NCI-H524 treated with DMSO at 0.1 percent for 48 hours (cell line): ENCODE results near the gene MATCAP1.

Experiments
- DNase-seq: peaks from one replicate; lab custom pipeline; 2025; lab: John Stamatoyannopoulos, UW

Gene MATCAP1

GRCh38 chr16:67207249-67208091, 23.7 kb upstream of the MATCAP1 start:
- no peak for DNase-seq

- no peak for DNase-seq
These were observed 23.1 kb upstream of the MATCAP1 start for GRCh38 chr16:67206838-67207248.

DNA sequence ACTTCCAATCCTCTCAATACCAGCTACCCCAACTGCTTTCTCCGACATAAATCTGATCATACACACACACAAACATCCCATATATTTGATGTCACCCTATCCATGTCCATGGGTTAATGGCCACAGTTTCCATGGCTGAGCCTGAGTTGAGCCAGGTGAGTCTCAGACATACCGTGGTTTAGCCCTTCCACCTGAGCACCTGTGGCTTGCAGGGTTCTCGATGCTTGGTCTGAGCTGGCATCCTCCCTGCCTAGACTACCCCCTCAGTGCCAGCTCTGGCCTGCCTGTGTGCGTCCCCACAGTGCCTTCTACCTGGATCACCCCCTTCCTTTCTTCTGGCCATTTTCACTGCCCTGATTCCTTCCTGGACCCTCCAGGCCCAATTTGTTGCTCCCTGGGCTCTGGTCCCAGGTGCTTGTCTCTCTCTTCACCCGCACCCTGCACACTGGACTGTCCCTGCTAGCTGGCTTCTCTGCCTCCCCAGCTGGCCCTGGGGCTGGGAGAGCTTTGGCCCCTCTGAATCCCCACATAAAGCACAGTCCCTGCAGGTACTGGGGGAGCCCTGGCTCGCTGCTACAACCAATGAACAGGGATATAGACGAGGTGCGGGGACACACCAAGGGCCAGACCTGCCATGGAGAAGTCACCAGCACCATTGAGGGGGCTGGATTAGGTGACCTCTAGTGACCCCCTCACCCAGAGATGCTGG, 22.5 kb upstream of the MATCAP1 start:
- no peak for DNase-seq

DNA sequence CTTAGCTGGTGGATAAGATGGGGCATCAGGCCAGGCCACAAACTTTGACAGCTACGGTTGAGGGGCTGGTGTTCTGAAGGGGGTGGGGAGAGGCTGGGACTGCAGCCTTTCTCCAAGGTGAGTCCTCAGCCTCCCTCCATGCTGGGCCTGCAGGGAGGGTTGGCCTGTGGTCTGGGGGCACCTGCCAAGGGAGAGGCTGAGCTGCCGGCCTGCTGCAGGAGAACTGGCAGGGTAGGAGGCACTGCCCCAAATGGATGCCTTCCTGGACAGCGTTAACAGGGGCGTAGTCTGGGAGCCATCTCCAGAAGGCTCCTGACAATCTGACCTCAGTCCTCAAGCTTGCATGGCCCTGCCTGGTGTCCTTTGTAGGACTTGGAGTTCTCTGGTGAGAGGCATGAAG, 20.3 kb upstream of the MATCAP1 start:
- DNase-seq = no peak

GRCh38 chr16:67202956-67203493, 19.3 kb upstream of the MATCAP1 start:
- DNase-seq = no peak

GRCh38 chr16:67202426-67202825, 18.7 kb upstream of the MATCAP1 start:
- DNase-seq = no peak

DNA sequence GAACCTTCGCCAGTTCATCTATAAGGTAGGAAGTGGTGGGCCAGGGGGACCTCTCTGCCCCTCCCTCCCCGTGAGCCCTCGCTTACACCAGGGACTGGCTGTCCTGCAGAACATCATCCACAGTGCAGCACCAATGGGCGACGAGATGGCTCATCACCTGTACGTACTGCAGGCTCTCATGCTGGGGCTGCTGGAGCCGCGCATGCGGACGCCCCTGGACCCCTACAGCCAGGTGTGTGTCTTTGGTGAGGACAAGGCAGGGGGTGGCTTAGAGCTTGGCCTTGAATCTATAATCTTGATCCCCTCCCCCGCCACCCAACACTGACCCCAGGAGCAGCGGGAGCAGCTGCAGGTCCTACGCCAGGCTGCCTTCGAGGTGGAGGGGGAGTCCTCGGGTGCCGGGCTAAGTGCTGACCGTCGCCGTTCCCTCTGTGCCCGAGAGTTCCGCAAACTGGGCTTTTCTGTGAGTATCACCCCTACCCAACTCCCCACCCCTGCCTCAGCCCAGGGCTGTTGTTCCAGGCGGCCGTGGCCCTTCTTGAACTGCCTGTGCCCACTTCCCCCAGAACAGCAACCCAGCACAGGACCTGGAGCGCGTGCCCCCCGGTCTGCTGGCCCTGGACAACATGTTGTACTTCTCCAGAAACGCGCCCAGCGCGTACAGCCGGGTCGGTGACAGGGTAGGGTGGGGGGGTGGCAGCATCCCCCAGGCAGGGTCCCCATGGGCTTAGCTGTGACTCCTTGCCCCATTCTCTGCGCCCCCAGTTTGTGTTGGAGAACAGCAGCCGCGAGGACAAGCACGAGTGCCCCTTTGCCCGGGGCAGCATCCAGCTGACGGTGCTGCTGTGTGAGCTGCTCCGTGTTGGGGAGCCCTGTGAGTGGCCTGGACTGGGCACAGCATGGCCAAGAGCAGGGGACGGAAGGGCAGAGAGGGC, 17.9 kb upstream of the MATCAP1 start:
- DNase-seq = no peak

DNA sequence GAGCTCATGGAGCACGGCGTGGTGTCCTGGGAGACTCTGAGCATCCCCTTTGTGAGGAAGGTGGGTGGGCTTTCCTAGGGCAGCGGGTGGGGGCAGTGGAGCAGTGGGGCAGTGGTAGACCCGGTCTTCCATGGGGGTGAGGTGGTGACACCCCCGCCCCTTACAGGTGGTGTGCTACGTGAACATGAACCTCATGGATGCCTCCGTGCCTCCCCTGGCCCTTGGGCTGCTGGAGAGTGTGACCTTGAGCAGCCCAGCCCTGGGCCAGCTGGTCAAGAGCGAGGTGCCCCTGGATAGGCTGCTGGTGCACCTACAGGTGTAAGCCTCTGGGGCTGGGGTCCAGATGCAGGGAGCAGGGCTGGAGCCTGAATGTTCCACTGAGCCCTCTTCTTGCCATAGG, 16.7 kb upstream of the MATCAP1 start:
- no peak for DNase-seq

DNA sequence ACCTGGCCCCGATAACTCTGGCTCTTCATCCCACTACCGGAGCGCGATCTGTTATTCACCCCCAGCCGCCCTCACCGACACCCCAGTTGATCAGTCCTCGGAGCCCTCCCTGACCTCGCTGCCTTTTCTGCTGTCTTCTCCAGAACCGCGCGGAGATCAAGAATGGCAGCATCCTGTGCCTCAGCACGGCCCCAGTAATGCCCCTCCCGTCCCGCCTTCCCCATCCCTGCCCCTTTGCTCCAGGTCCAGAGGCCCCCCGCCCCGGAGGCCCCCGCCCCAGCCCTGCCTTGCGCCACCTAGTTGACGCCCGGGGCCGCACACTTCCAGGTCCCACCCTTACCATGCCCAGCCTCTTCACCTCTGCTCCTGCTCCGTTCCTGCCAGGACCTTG, 16.0 kb upstream of the MATCAP1 start:
- no peak for DNase-seq

DNA sequence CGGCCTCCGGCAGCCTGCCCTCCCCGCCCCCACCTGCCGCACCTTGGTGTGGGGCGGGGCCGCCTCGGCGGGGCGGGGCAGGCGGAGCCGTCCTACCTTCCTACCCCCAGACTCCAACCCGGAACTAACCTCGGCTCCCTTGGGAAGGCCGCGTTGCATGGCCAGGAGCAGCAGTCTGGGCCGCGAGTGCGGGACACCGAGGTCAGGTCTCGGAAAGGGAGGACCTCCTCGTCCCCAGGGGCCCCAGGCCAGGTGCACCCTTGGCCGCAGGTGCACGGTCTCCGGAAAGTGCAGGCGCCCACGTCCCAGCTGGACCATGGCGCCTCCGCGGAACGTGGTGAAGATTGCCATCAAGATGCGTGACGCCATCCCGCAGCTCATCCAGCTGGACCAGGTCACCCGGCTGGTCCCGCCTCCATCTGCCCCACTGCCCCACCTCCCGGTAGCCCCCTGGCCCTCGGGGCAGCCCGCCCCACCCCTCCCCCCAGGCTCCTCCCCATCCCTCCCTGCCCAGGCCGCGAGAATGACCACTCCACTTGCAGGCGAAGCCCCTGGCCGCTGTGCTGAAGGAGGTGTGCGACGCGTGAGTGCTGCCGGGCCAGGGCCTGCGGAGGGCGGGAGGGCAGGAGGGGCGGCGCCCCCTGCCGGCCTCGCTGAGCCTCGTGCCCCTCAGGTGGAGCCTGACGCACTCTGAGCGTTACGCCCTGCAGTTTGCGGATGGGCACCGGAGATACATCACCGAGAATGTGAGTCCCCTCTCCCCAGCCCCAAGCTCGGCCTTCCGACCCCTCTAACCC, 15.4 kb upstream of the MATCAP1 start, which contains the start of gene ELMO3:
ELMO3 (plus strand) TSS at position 121 of the 797 bp plus-strand sequence; CDS start at position 317, 196 bp downstream.
- no peak for DNase-seq

DNA sequence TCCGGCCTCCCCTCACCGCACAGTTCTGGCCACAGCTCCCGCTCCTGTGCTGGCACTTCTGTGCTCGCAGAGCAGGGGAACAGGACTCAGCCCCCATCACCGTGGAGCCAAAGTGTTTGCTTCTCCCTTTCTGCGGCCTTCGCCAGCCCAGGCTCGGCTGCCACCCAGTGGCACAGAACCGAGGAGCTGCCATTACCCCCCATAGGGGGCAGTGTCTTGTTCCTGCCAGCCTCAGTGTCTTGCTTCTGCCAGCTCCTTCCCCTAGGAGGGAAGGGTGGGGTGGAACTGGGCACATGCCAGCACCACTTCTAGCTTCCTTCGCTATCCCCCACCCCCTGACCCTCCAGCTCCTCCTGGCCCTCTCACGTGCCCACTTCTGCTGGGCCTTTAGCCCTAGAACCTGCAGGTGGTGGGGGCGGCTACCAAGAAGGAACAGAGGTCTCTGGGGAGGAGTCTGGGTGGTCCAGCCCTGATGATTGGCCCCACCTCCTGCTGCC, 14.5 kb upstream of the MATCAP1 start:
- DNase-seq = no peak

DNA sequence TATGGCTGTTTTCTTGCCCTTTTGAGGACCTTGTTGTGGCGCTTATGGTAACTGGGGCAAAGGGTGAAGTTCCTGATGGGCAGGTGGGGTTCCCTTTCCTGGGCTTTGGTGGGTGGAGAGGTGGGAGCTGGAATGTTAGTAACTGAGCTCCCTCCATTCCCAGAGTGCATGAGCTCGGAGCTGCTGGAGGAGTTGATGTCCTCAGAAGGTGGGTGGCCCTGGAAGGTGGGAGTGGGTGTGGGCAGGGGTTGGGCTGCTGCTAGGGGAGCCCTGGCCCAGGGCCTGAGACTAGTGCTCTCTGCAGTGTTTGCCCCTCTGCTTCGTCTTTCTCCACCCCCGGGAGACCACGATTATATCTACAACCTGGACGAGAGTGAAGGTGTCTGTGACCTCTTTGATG, 13.9 kb upstream of the MATCAP1 start:
- no peak for DNase-seq

GRCh38 chr16:67196881-67197280, 13.1 kb upstream of the MATCAP1 start:
- no peak for DNase-seq

- no peak for DNase-seq
These were observed 11.9 kb upstream of the MATCAP1 start for GRCh38 chr16:67195676-67196075.

- DNase-seq = no peak
These were observed 10.5 kb upstream of the MATCAP1 start for GRCh38 chr16:67194260-67194659.

- no peak for DNase-seq
These were observed 9.8 kb upstream of the MATCAP1 start for GRCh38 chr16:67193536-67193935.

GRCh38 chr16:67192781-67193361, 9.1 kb upstream of the MATCAP1 start:
- no peak for DNase-seq

DNA sequence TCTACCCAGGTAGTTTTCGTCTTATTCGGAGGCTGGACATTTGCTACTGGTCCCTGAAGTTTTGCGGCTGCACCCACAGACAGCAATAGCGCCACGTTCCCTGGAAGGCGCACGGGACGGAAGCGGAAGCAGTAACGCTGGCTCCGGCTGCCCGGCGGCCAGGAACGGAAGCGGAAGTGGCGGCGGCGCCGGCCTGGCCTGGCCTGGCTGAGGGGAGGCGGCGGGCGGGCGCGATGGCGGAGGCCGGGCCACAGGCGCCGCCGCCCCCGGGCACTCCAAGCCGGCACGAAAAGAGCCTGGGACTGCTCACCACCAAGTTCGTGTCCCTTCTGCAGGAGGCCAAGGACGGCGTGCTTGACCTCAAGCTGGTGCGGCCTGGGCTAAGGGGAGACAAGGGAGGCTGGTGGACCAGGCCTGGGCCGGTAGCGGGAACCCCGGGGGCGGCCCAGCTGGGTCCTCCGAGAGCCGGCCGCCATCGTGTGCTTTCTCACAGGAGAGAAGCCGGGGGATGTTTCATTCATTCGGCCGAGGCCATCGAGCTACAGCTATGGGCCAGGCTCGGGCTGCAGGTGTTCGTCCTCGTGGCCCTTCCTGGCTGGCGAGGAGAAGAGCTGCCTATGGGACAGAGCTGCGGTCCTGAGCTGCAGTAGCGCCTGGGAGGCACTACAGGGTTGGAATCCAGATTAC, 8.4 kb upstream of the MATCAP1 start, which contains the start of gene E2F4:
E2F4 (plus strand) TSS at position 161 of the 687 bp plus-strand sequence; CDS start at position 234, 73 bp downstream.
- DNase-seq = peak; percentile 47

DNA sequence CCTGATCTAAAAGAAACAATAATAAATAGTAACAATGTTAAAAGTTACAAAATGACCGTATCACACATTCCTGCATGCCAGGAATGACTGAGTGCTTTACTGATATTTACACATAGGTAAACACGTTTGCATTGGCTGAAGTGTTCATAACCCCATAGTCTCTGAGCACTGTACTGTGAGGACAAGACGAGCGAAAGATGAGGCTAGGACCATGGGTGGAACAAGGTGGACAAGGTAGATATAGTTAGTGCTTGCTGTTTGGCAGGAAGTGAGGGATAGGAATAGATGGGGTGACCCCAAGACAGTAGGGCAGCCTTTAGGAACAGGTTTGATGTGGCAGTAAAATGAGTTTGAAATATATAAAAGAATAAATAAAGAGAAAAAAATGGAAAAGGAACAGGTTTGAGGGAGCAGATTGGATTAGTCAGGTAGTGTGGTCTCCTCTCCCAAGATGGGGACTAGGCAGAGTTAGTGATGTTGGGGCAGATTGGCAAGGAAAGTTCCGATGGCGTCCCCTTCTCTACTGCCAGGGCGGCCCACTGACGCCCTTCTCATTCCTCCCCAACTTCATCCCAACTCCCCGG, 7.7 kb upstream of the MATCAP1 start:
- DNase-seq = no peak
